Measurements from ENCODE around the gene ACTL7B. TPM values are rescaled to one million over a fixed set of nuclear protein-coding genes. Genes with fewer than 3 reads are reported as not detected.

ACTL7B gene
- polyA plus RNA-seq, 3 donors: 0.05 TPM; not detected in 2

DNA sequence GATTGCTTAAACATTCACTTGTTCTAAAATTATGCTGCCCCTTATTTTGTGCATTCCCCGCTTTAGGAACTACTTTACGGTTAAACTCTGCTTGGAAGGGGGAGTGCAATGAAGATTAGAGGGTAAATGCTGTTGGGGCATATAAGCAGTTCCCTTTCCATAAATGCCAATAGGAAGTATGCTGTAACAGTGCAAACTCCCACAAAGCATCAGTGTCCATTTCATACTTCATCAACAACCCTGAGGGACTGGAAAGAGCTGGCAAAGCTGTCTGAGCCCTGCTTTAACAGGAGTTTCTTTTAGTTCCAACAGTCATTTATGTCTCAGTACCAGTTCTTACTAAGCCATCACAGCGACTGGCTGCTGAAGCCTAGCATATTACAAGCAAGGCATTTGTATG, 8.1 kb upstream of the ACTL7B start:
- Histone ChIP-seq H3K27me3 (ENCODE audit: control insufficient read depth in 2 of 2, insufficient read depth in 2 of 2, low read length in 2 of 2) (no peaks in the 10 kb centered on the region), H3K9me3 (replicated peaks in 1 of 2; ENCODE audit: control insufficient read depth in 1 of 2, insufficient read depth in 1 of 2, low read length in 2 of 2) (no peaks in the 10 kb centered on the region), H2AFZ (ENCODE audit: insufficient read depth, low read depth, low read length, poor library complexity, severe bottlenecking) (no peak overlapping the region), H3K36me3 (replicated peaks in 1 of 2; ENCODE audit: control insufficient read depth in 1 of 2, insufficient read depth in 2 of 2, low read length in 2 of 2) (peaks cover 6 to 11% of the 10 kb centered on the region in 2 donors), H3K4me2 (replicated peaks; ENCODE audit: extremely low read depth, low read length, poor library complexity, severe bottlenecking) (no peak overlapping the region), H3K27ac (ENCODE audit: low read depth in 1 of 2, low read length in 2 of 2) (no peak overlapping the region), H3K79me2 (ENCODE audit: insufficient read depth, low read length) (no peaks in the 10 kb centered on the region), H4K20me1 (ENCODE audit: insufficient read depth, low read length) (no peaks in the 10 kb centered on the region), H3K4me3 (replicated peaks in 1 of 3; ENCODE audit: low read depth in 2 of 3, low read length in 3 of 3) (no peak overlapping the region), H3K4me1 (ENCODE audit: control insufficient read depth in 1 of 2, insufficient read depth in 2 of 2, low read length in 2 of 2) (no peaks in the 10 kb centered on the region), H3K9ac (ENCODE audit: insufficient read depth, low read length, poor library complexity, severe bottlenecking) (no peak overlapping the region)
- Mint-ChIP-seq H3K27me3 (ENCODE audit: low read depth in 3 of 3) (peaks cover 0 to 7% (median 0%) of the 10 kb centered on the region in 3 donors), H3K27ac (no peak overlapping the region), H3K9me3 (peaks cover 0 to 2% (median 0%) of the 10 kb centered on the region in 7 donors), H3K36me3 (peaks cover 16 to 18% of the 10 kb centered on the region in 2 donors), H3K4me3 (no peak overlapping the region), H3K4me1 (peaks cover 7% of the 10 kb centered on the region)
- 100% methylated on average over 1 of the region's 3 CpGs for WGBS (ENCODE audit: insufficient coverage)
- DNase-seq: no peak
- TF ChIP-seq, protein P1, sequence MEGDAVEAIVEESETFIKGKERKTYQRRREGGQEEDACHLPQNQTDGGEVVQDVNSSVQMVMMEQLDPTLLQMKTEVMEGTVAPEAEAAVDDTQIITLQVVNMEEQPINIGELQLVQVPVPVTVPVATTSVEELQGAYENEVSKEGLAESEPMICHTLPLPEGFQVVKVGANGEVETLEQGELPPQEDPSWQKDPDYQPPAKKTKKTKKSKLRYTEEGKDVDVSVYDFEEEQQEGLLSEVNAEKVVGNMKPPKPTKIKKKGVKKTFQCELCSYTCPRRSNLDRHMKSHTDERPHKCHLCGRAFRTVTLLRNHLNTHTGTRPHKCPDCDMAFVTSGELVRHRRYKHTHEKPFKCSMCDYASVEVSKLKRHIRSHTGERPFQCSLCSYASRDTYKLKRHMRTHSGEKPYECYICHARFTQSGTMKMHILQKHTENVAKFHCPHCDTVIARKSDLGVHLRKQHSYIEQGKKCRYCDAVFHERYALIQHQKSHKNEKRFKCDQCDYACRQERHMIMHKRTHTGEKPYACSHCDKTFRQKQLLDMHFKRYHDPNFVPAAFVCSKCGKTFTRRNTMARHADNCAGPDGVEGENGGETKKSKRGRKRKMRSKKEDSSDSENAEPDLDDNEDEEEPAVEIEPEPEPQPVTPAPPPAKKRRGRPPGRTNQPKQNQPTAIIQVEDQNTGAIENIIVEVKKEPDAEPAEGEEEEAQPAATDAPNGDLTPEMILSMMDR (IDR thresholded peaks at IDR 0.05): no peak
- intact Hi-C loops (cut with micrococcal nuclease): no loop called here

DNA sequence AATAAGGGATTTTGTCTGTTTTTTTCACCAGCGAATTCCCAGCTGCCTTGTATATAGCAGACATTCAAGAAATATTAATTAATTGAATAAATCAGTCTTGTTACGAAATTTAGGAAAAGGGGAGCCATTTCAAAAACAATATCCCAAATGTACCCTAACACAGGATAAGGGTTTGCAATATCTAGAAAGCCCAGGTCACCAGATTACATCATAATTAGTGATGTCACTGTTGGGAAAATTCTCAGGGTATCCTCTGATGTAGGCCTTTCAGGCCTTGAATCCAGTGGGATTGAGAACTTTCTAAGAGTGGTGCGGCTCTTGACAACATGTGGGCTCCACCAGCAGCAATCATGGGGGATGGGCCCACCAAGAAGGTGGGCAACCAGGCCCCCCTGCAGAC, 6.2 kb upstream of the ACTL7B start, which contains the start of gene ACTL7A:
Gene ACTL7A, plus strand, starts transcription at position 270 of the 400 bp plus-strand sequence. Its CDS starts 57 bp downstream, at position 327.
- peaks cover 0 to 3% of the 10 kb centered on the region in 2 donors for H3K4me1 ChIP-seq (ENCODE audit: control insufficient read depth in 1 of 2, insufficient read depth in 2 of 2, low read length in 2 of 2)
- H3K4me1 Mint-ChIP-seq: peaks cover 20% of the 10 kb centered on the region

More for the DNA sequence above, 6.2 kb upstream of the ACTL7B start, which contains the start of gene ACTL7A:
- H3K27ac Mint-ChIP-seq: peak within 1 kb of the TSS in 1 of 7 donors; percentile 28
- H3K36me3 ChIP-seq (replicated peaks in 1 of 2; ENCODE audit: control insufficient read depth in 1 of 2, insufficient read depth in 2 of 2, low read length in 2 of 2): no peaks in the 10 kb centered on the region
- peaks cover 0 to 2% (median 0%) of the 10 kb centered on the region in 7 donors for H3K9me3 Mint-ChIP-seq
- no peak within 1 kb of the TSS for H3K4me2 ChIP-seq (replicated peaks; ENCODE audit: extremely low read depth, low read length, poor library complexity, severe bottlenecking)
- H3K79me2 ChIP-seq (ENCODE audit: insufficient read depth, low read length): no peaks in the 10 kb centered on the region
- no peak within 1 kb of the TSS for H3K9ac ChIP-seq (ENCODE audit: insufficient read depth, low read length, poor library complexity, severe bottlenecking)
- intact Hi-C loops (cut with micrococcal nuclease): no loop called here
- no peaks in the 10 kb centered on the region for H3K27me3 ChIP-seq (ENCODE audit: control insufficient read depth in 2 of 2, insufficient read depth in 2 of 2, low read length in 2 of 2)
- peaks cover 0 to 8% (median 0%) of the 10 kb centered on the region in 3 donors for H3K27me3 Mint-ChIP-seq (ENCODE audit: low read depth in 3 of 3)
- H2AFZ ChIP-seq (ENCODE audit: insufficient read depth, low read depth, low read length, poor library complexity, severe bottlenecking): no peak within 1 kb of the TSS
- H3K9me3 ChIP-seq (replicated peaks in 1 of 2; ENCODE audit: control insufficient read depth in 1 of 2, insufficient read depth in 1 of 2, low read length in 2 of 2): no peaks in the 10 kb centered on the region
- H3K27ac ChIP-seq (ENCODE audit: low read depth in 1 of 2, low read length in 2 of 2): no peak within 1 kb of the TSS
- no peak for DNase-seq
- TF ChIP-seq, protein P1 (IDR thresholded peaks at IDR 0.05): no peak
- no peak within 1 kb of the TSS for H3K4me3 Mint-ChIP-seq
- H3K4me3 ChIP-seq (replicated peaks in 1 of 3; ENCODE audit: low read depth in 2 of 3, low read length in 3 of 3): no peak within 1 kb of the TSS
- 100% methylated on average over 1 of the region's 3 CpGs for WGBS (ENCODE audit: insufficient coverage)
- peaks cover under 1 to 3% of the 10 kb centered on the region in 2 donors for H3K36me3 Mint-ChIP-seq
- H4K20me1 ChIP-seq (ENCODE audit: insufficient read depth, low read length): no peaks in the 10 kb centered on the region

All from CD14-positive monocyte (primary cell).